Inflammatory macrophage (primary cell): Measurements from ENCODE around the gene CBFA2T2.

Source experiments
- DNase-seq, 2 donors: peaks; one replicate each; pipeline ENCODE4 v3.0.0-alpha.2; 2020 to 2022

The CBFA2T2 gene

GRCh38 chr20:33576432-33577125 is 86.7 kb downstream of the CBFA2T2 start:
- no peak for DNase-seq

DNA sequence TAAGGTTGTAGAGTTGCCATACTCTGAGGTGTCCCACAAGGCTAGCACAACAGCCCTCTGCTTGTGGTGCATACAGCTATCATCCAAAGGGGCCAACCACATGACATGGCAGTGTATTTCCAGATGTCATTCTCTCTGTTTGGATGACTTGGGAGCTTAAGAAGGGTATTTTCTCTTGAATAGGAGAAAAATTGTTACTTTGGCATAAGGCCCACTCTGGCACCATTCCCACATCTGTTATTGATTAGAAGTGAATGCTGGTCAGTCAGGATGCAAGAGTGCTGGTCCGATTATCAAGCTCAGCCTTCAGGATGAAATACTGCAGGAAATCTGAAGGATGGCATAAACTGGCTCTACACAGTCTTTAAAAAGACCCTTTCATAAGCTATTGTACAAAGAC is 88.6 kb downstream of the CBFA2T2 start:
- DNase-seq: no peak

DNA sequence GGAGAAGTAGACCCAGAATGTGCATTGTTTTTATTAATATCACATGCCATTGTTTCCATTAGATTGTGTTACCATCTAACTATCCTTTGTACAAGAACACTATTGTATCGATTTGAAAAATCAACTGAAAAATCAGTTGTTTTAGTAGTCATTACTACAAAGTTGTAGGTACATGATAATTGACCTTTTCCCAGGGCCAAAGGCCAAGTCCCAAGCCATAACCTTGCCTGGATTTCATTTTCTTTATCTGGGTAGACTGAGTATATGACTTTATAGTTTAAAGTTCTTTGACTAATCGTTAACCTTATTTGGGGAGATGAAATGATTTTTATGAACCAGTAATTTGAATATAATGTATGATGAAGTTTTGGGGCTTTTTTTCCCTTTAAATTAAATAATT is 93.2 kb downstream of the CBFA2T2 start:
- no peak for DNase-seq

GRCh38 chr20:33584976-33585375 is 95.1 kb downstream of the CBFA2T2 start:
- no peak for DNase-seq

DNA sequence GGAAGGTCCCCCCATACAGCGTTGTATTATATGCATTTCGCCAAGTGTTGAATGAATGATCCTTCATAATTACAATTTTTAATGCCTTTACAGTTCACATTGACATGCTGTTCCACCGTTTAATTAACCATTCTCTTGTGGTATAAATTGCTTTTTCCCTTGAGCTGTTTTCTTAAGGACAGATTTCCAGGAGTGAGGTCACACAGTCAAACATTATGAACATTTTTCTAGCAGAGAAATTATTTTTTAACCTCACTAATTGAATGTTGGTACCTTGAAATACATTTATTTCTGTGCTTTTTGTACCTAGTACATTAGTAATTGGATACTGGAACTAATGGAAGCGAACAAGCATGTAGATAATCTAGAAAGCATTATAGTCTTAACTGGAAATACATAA is 95.5 kb downstream of the CBFA2T2 start:
- DNase-seq: no peak

GRCh38 chr20:33589059-33589458 is 99.2 kb downstream of the CBFA2T2 start:
- DNase-seq: no peak

- peak in 1 of 2 donors; percentile 46 for DNase-seq
Measured at GRCh38 chr20:33591901-33592300, 102.0 kb downstream of the CBFA2T2 start.

DNA sequence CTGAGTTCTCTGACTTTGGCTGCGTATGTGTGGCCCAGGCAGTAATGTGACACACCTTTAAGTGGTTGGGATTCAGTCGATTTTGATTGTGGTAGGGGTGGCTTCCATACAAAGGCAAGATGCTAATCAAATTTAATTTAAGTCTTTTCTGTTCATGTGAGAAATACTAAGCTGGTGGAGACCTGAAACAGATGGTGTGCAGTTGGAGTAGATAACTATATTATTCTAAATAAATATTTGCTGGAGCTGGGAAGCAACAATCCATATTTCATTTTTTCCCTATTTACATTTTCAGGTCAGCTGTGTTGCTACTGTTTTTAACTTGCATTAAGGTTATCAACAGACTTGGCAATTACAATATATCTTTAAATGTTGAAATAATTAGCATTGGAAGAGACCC is 104.8 kb downstream of the CBFA2T2 start:
- DNase-seq: no peak

DNA sequence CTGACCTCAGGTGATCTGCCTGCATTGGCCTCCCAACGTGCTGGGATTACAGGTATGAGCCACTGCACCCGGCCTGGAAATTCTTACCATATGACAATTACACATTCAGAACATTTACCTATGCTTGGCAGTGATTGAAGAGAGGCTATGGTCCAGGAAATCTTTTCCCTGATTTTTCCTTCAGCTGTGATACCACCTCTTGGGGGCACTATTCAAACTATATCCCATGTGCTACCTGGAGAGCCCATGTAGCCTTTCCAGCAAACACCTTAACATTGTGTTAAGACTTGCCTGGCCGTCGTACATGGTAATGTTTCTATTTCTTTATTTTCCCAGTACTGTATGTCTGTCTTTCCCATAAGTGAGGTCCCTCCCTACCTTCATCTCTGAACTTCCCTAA is 110.5 kb downstream of the CBFA2T2 start:
- DNase-seq: no peak

DNA sequence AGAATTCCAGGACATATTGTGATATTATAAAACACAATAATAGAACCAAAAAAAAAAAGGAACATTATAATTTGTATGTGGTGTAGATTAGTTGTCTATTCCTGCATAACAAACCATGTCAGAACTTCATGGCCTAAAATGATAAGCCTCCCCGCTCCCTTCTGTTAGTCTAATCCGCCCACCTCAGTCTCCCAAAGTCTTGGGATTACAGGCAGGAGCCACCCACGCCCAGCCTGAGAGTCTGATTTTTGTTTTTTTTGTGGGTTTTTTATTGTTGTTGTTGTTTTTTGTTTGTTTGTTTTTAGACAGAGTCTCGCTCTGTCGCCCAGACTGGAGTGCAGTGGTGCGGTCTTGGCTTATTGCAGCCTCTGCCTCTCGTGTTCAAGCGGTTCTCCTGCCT is 111.1 kb downstream of the CBFA2T2 start:
- no peak for DNase-seq

DNA sequence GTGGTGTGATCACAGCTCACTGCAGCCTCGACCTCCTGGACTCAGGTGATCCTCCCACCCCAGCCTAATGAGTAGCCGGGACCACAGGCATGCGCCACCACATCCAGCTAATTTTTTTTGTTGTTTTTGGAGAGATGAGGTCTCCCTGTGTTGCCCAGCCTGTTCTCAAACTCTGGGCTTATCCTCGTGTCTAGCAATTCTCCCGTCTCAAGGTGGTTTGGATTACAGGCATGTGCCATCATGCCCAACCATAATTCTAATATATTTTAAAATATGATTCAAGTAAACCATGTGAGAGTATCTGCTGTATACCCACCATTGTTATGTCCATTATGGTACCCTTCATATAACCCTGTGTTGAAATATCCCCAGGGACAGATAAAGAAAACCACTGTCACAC is 112.0 kb downstream of the CBFA2T2 start:
- no peak for DNase-seq

DNA sequence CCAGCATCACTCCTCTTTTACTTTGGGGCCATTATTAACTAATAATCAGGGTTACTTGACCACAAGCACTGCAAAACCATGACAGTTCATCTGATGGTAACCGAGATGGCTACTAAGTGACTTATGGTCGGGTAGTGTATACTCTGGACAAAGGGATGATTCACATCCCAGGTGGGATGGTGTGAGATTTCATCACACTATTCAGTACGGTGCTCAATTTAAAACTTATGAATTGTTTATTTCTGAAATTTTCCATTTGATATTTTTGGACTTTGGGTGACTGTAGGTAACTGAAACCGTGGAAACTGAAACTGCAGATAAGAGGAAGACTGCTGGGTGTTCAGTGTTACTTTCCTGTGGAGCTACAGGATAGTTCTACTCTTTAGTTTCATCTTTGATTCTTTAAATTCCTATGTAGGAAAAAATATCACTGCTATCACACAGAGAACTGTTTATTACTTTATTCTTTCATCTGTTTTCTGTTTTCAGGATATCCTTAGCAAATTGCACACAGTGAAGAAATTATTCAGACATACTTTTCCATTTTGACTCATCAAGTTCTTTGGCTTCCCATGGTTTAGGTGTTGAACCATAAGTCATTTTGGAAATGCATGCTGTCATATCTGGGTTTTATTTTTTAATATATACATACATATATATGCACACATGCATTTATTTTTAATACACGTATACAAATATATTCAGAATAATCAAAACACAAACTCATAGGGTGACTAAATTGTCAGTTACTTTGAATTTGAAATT is 113.1 kb downstream of the CBFA2T2 start:
- no peak for DNase-seq

DNA sequence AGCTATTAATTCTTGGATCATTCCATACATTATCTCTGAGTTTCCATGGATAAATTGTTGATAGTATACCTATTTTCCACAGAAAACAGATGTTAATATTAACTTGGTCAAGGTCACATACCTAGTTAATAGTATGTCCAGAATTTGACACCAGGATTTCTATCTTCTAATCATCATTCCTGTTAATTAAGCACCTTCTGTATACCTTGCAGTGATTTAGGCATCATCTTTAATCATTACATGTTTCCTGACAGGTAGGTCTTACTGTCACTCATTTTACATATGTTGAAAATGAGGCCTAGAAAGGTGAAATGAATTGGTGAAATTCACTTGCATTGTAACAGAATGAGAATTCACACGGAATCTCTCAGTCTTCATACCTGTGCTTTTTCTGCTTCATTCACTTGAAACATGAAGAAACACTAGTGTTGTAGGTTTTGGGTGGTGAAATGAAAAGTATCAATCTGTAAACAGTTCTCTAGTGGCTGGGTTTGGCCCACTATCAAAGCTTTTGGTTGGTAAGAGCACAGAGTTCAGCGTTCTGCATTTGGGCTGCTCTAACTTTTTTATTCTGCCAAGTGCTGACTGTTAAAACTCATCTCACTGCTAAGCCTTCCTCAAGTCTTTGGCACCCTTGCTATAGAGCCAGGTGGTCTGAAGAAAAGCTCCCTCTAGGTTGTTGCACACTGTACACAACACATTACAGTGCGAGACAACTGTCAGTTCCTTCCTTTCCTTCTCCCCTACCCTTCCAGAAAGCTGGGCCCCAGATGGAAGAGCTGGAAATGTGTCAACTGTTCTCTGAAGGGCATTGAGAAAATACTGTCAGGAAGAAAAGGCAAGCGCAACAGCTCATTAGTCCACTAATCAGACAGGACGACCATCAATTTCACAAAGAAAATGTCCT is 114.4 kb downstream of the CBFA2T2 start:
- DNase-seq: no peak

GRCh38 chr20:33604991-33605370 is 115.1 kb downstream of the CBFA2T2 start:
- no peak for DNase-seq

DNA sequence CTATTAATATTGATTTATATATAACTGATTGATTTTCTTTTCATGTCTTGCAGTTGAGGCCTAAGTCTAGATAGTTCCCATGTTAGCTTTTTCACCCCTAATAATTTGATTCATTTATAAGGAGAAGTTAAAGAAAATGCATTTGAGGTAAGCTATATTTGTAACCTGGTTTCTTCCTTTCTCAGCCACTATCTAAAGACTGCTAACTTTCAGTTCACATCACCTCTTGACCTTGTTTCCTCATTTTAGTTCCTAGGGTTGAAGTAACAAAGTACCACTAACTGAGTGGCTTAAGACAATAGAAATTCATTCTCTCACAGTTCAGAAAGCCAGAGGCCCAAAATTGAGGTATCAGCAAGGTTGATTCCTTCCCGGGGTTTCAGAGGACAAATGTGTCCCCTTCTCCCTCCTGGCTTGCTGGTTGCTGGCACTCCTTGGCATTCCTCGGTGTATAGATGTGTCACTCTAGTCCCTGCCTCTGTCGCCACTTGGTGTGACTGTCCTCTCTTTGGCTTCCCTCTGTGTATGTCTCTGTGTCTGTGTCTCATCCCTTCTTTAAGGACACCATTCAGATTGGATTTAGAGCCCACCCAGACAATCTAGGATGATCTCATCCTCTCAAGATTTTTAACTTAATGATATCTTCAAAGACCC is 116.3 kb downstream of the CBFA2T2 start:
- no peak for DNase-seq

DNA sequence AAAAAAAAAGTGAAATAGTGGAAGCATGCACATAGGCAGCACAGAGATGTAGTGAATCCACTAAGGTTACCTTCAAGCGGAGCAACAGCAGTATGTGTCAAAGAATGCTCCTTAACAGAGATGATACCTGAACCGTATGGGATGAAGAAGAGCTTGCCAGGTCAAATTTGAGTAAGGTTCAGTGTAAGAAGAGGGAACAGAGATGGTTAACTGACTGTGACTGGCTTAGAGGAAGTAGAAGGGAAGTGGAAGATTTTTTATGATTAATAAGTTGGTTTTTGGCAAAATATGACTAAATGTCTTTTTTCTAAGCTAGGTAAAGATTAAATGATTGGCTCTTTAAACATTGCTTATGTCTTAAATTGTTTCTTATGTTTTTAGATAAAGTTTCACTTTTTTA is 119.6 kb downstream of the CBFA2T2 start:
- no peak for DNase-seq

DNA sequence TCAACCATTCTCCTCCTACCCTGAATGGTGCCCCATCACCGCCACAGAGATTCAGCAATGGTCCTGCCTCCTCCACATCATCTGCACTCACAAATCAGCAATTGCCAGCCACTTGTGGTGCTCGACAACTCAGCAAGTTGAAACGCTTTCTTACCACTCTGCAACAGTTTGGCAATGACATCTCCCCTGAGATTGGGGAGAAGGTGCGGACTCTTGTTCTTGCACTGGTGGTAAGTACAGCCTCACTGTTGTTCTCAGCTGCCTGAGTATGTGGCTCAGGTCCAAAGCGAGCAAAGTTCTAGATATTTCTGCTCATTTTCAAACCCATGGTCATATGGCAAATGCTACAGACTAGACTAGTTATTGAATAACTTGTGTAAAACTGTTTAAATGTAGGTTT is 121.2 kb downstream of the CBFA2T2 start:
- DNase-seq: no peak

DNA sequence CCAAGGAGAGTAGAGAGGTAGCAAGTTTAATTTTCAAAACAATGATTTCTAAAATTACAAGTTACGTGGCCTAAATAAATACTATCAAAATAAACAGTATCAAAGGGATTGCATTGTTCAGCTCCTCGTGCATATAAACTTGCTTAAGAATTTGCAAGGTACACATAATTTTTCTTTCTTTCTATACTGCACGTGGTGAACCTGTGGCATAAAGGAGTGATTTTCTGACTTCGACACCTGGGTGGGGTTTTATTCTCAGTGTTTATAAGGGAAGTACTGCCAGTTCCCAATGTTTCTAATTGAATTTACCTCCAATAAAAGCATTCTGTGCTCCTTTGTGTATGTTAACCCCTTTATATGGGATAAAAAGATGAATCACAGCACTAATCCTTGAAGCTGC is 122.1 kb downstream of the CBFA2T2 start:
- no peak for DNase-seq

- no peak for DNase-seq
Measured at GRCh38 chr20:33621717-33622400, 132.0 kb downstream of the CBFA2T2 start.

DNA sequence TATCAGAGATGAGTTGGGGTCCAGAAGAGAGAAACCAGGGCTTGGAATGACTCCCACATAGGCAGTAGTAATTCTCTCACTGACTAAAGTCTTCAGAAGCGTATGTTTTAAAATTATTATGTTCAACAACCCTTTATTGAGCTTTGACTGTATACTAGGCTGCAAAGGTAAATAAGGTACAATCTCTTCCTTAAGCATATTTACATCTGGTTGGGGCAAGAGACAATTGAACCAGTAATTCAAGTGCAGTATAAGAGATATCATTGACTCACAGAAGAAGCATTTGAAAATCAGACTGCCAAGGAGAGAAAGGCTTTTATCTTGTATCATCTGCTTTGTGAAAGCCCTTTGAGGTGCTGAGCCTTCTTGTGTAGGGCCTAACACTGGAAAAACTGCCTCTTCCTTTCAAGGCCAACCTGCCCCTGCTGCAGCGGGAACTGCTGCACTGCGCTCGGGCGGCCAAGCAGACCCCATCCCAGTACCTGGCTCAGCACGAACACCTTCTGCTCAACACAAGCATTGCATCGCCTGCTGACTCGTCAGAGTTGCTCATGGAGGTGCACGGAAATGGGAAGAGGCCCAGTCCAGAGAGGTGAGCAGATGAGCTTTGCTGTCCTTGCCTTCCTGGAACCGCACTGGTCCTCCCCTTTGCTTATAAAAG is 132.9 kb downstream of the CBFA2T2 start:
- DNase-seq: no peak

- DNase-seq: no peak
Measured at GRCh38 chr20:33624399-33624798, 134.5 kb downstream of the CBFA2T2 start.

GRCh38 chr20:33626190-33626589 is 136.3 kb downstream of the CBFA2T2 start:
- DNase-seq: no peak
